Midbrain (tissue), 1 donor: ENCODE data around the gene TRMT61A.
"Not testable (repeated sequence)": the region's sequence is repeated elsewhere in the genome, so short reads cannot be mapped to it uniquely, and the experiment has no call there.

ENCODE experiments used
- DNase-seq: peaks from one replicate; lab custom pipeline; 2025; lab: John Stamatoyannopoulos, UW

TRMT61A gene

GRCh38 chr14:103508521-103509329, 20.3 kb upstream of the TRMT61A start:
- no peak for DNase-seq

GRCh38 chr14:103509864-103510723, 18.9 kb upstream of the TRMT61A start:
- DNase-seq, result no peak

GRCh38 chr14:103510724-103511693, 18.0 kb upstream of the TRMT61A start:
- no peak for DNase-seq

GRCh38 chr14:103512180-103512579, 16.8 kb upstream of the TRMT61A start:
- DNase-seq, result not testable (repeated sequence)

- peak; percentile 40 for DNase-seq
These were observed 16.0 kb upstream of the TRMT61A start for GRCh38 chr14:103512701-103513611.

- DNase-seq, result no peak
These were observed 14.2 kb upstream of the TRMT61A start for GRCh38 chr14:103514596-103515421.

GRCh38 chr14:103516426-103517173, 12.4 kb upstream of the TRMT61A start:
- DNase-seq, result no peak

GRCh38 chr14:103517174-103517566, 11.8 kb upstream of the TRMT61A start:
- DNase-seq, result no peak

- peak; percentile 34 for DNase-seq
These were observed 11.1 kb upstream of the TRMT61A start for GRCh38 chr14:103517721-103518421.

GRCh38 chr14:103518422-103519042, 10.5 kb upstream of the TRMT61A start:
- peak; percentile 77 for DNase-seq

- DNase-seq, result no peak
These were observed 9.8 kb upstream of the TRMT61A start for GRCh38 chr14:103519043-103519836.

GRCh38 chr14:103519837-103520212, 9.2 kb upstream of the TRMT61A start:
- no peak for DNase-seq

GRCh38 chr14:103520269-103520656, 8.7 kb upstream of the TRMT61A start:
- DNase-seq, result no peak

- DNase-seq, result peak; percentile 81
These were observed 8.1 kb upstream of the TRMT61A start for GRCh38 chr14:103520657-103521437.

- DNase-seq, result peak; percentile 74
These were observed 7.5 kb upstream of the TRMT61A start for GRCh38 chr14:103521438-103521950.

- peak; percentile 26 for DNase-seq
These were observed 6.9 kb upstream of the TRMT61A start for GRCh38 chr14:103521951-103522563.
